HL-60 (cell line): ENCODE measurements around the gene DNAH2.

Experiments
- POLR2AphosphoS5 ChIP-seq: IDR thresholded peaks from 2 replicates; pipeline ENCODE4 v1.6.1; 2012; ENCODE audit warnings: low read depth
- REST ChIP-seq: IDR thresholded peaks from 2 replicates; pipeline ENCODE4 v1.6.1; 2012; ENCODE audit warnings: low read depth; ENCODE audit not compliant: insufficient replicate concordance
- TF ChIP-seq, protein P1 (sequence below): IDR thresholded peaks from one replicate; pipeline ENCODE4 v1.5.1; 2011; ENCODE audit warnings: low read length, control low read depth, inconsistent platforms; ENCODE audit not compliant: insufficient read depth

GRCh38 chr17:7701681-7702080 is 15.9 kb upstream of the DNAH2 start:
- TF ChIP-seq POLR2AphosphoS5 (no peak), REST (no peak)
- TF ChIP-seq, protein P1, sequence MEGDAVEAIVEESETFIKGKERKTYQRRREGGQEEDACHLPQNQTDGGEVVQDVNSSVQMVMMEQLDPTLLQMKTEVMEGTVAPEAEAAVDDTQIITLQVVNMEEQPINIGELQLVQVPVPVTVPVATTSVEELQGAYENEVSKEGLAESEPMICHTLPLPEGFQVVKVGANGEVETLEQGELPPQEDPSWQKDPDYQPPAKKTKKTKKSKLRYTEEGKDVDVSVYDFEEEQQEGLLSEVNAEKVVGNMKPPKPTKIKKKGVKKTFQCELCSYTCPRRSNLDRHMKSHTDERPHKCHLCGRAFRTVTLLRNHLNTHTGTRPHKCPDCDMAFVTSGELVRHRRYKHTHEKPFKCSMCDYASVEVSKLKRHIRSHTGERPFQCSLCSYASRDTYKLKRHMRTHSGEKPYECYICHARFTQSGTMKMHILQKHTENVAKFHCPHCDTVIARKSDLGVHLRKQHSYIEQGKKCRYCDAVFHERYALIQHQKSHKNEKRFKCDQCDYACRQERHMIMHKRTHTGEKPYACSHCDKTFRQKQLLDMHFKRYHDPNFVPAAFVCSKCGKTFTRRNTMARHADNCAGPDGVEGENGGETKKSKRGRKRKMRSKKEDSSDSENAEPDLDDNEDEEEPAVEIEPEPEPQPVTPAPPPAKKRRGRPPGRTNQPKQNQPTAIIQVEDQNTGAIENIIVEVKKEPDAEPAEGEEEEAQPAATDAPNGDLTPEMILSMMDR = no peak
